Measurements from ENCODE around the gene CLASP1.

CLASP1 gene

GRCh38 chr2:121360566-121361300 is 288.5 kb downstream of the CLASP1 start:
- Histone ChIP-seq H3K4me1 (ENCODE audit: insufficient read depth, low read length) (no peaks in the 10 kb centered on the region), H2AFZ (ENCODE audit: low read depth, low read length) (no peak overlapping the region), H3K36me3 (ENCODE audit: insufficient read depth, low read length) (peaks cover 66% of the 10 kb centered on the region), H3K4me3 (ENCODE audit: low read length) (no peak overlapping the region), H3K9me3 (ENCODE audit: low read length) (no peaks in the 10 kb centered on the region), H3K27me3 (ENCODE audit: insufficient read depth, low read length) (no peaks in the 10 kb centered on the region)

DNA sequence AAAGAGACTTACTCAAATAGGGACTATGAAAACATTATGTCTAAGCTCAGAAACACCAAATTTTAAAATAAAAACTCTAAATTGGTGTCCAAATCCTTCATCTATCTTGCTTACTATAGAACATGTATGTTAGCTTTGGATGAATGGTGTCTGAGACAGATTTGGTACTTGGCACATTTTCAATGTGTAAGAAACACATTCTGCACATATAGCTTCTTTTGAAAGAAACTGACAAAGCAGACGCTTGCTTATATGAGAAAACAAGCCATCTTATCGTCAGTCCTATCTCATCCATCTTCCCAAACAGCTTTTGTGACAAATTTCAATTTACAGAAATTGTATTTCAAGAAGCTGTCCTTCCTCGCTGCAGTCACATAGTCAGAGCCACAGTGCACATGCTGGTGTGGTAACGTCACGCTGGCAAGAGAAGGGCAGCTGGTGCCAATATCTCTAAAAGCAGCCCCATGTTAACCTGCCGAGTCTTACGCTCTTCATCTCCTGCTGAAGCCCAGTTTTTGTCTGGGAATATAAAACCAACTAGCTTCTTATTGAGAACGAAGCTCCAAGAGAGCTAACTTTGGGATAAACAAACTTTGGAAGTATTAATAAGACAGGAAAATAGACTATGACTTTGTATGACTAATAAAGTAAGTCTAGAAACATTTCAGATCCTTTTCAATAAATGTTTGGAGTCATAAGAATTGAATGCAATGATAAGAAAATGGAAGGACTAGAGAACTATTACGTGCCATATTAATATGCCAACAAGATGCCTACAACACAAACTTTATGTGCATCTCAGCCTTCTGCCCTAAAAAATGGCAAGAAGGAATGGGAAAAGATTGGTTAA is 289.3 kb downstream of the CLASP1 start:
- Histone ChIP-seq H3K27me3 (ENCODE audit: insufficient read depth, low read length) (no peaks in the 10 kb centered on the region), H3K4me3 (ENCODE audit: low read length) (no peak overlapping the region), H3K4me1 (ENCODE audit: insufficient read depth, low read length) (no peaks in the 10 kb centered on the region), H3K36me3 (ENCODE audit: insufficient read depth, low read length) (peaks cover 63% of the 10 kb centered on the region), H2AFZ (ENCODE audit: low read depth, low read length) (no peak overlapping the region), H3K9me3 (ENCODE audit: low read length) (no peaks in the 10 kb centered on the region)

- H3K4me1 ChIP-seq (ENCODE audit: insufficient read depth, low read length), result no peaks in the 10 kb centered on the region
- peaks cover 66% of the 10 kb centered on the region for H3K36me3 ChIP-seq (ENCODE audit: insufficient read depth, low read length)
- no peaks in the 10 kb centered on the region for H3K27me3 ChIP-seq (ENCODE audit: insufficient read depth, low read length)
- H2AFZ ChIP-seq (ENCODE audit: low read depth, low read length), result no peak overlapping the region
- H3K9me3 ChIP-seq (ENCODE audit: low read length), result no peaks in the 10 kb centered on the region
- H3K4me3 ChIP-seq (ENCODE audit: low read length), result no peak overlapping the region
These were observed 290.1 kb downstream of the CLASP1 start for GRCh38 chr2:121359170-121359569.

GRCh38 chr2:121358291-121358690 is 291.0 kb downstream of the CLASP1 start:
- Histone ChIP-seq H3K4me3 (ENCODE audit: low read length) (no peak overlapping the region), H3K27me3 (ENCODE audit: insufficient read depth, low read length) (no peaks in the 10 kb centered on the region), H3K9me3 (ENCODE audit: low read length) (no peaks in the 10 kb centered on the region), H2AFZ (ENCODE audit: low read depth, low read length) (no peak overlapping the region), H3K4me1 (ENCODE audit: insufficient read depth, low read length) (no peaks in the 10 kb centered on the region), H3K36me3 (ENCODE audit: insufficient read depth, low read length) (peaks cover 66% of the 10 kb centered on the region)

- no peak overlapping the region for H3K4me3 ChIP-seq (ENCODE audit: low read length)
- no peaks in the 10 kb centered on the region for H3K27me3 ChIP-seq (ENCODE audit: insufficient read depth, low read length)
- no peaks in the 10 kb centered on the region for H3K4me1 ChIP-seq (ENCODE audit: insufficient read depth, low read length)
- no peak overlapping the region for H2AFZ ChIP-seq (ENCODE audit: low read depth, low read length)
- no peaks in the 10 kb centered on the region for H3K9me3 ChIP-seq (ENCODE audit: low read length)
- H3K36me3 ChIP-seq (ENCODE audit: insufficient read depth, low read length), result peaks cover 62% of the 10 kb centered on the region
These were observed 293.1 kb downstream of the CLASP1 start for GRCh38 chr2:121356058-121356640.

- no peaks in the 10 kb centered on the region for H3K27me3 ChIP-seq (ENCODE audit: insufficient read depth, low read length)
- peaks cover 64% of the 10 kb centered on the region for H3K36me3 ChIP-seq (ENCODE audit: insufficient read depth, low read length)
- no peaks in the 10 kb centered on the region for H3K4me1 ChIP-seq (ENCODE audit: insufficient read depth, low read length)
- H3K9me3 ChIP-seq (ENCODE audit: low read length), result no peaks in the 10 kb centered on the region
- H2AFZ ChIP-seq (ENCODE audit: low read depth, low read length), result no peak overlapping the region
- no peak overlapping the region for H3K4me3 ChIP-seq (ENCODE audit: low read length)
These were observed 293.8 kb downstream of the CLASP1 start for GRCh38 chr2:121355488-121355887.

DNA sequence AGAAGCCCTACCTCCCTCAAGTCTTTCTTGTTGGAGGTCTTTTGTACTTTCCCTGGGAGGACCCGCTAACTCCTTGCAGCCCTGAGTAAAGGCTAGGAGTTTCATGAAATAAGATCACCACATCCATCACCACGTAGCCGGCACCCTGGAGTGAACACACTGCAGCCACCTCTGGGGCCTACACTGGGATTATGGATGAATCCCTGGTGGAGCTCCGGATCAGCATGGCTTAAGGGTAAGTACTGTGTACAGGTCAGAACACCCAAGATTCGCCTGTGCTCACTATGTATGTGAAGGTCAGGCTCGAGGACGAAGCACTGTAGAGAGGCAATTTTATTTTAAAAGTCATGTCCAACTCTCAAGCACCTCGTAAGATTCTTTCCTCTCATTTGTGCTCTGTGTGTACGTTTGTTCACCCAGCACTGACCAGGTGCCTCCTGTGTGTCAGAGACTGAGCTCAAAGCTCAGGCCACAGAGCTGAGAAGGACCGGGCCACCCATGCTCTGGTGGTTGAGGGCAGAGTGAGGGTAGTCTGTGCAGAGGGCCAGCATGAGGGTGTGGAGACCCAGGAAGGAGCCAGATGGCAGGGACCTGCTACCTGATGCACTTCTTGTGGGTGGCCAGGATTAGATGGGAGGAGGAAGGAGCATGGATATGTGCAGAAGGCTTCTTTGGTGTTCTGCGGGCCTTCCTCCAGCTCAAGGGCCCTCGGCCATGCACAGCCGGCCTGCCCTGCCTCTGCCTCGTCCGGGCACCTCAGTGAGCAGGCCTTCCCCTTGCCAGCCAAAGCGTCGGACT is 297.5 kb downstream of the CLASP1 start:
- Histone ChIP-seq H3K36me3 (ENCODE audit: insufficient read depth, low read length) (peaks cover 79% of the 10 kb centered on the region), H3K4me3 (ENCODE audit: low read length) (no peak overlapping the region), H2AFZ (ENCODE audit: low read depth, low read length) (no peak overlapping the region), H3K4me1 (ENCODE audit: insufficient read depth, low read length) (no peaks in the 10 kb centered on the region), H3K9me3 (ENCODE audit: low read length) (no peaks in the 10 kb centered on the region), H3K27me3 (ENCODE audit: insufficient read depth, low read length) (no peaks in the 10 kb centered on the region)

GRCh38 chr2:121350890-121351289 is 298.4 kb downstream of the CLASP1 start:
- Histone ChIP-seq H3K9me3 (ENCODE audit: low read length) (no peaks in the 10 kb centered on the region), H2AFZ (ENCODE audit: low read depth, low read length) (no peak overlapping the region), H3K4me3 (ENCODE audit: low read length) (no peak overlapping the region), H3K36me3 (ENCODE audit: insufficient read depth, low read length) (peaks cover 84% of the 10 kb centered on the region), H3K27me3 (ENCODE audit: insufficient read depth, low read length) (no peaks in the 10 kb centered on the region), H3K4me1 (ENCODE audit: insufficient read depth, low read length) (no peaks in the 10 kb centered on the region)

DNA sequence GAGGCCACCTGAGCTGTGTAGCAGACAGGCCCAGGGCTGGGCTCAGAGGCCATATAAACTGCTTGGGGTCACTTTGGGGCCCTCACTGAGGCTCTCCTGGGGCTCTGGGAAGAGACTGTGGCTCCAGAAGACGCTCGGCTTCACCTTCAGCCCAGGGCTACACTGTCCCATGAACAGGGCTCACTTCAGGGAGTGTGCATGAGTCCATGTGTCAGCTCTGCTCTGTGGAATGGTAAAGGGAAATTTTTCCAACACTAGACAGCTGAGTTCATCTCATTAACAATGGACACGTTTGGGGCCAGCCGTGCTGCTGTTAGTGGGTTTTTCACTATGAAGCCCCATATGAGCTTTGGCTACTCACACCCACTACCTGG is 298.9 kb downstream of the CLASP1 start:
- no peaks in the 10 kb centered on the region for H3K27me3 ChIP-seq (ENCODE audit: insufficient read depth, low read length)
- peaks cover 85% of the 10 kb centered on the region for H3K36me3 ChIP-seq (ENCODE audit: insufficient read depth, low read length)
- no peaks in the 10 kb centered on the region for H3K4me1 ChIP-seq (ENCODE audit: insufficient read depth, low read length)
- no peaks in the 10 kb centered on the region for H3K9me3 ChIP-seq (ENCODE audit: low read length)
- H2AFZ ChIP-seq (ENCODE audit: low read depth, low read length), result no peak overlapping the region
- H3K4me3 ChIP-seq (ENCODE audit: low read length), result no peak overlapping the region

DNA sequence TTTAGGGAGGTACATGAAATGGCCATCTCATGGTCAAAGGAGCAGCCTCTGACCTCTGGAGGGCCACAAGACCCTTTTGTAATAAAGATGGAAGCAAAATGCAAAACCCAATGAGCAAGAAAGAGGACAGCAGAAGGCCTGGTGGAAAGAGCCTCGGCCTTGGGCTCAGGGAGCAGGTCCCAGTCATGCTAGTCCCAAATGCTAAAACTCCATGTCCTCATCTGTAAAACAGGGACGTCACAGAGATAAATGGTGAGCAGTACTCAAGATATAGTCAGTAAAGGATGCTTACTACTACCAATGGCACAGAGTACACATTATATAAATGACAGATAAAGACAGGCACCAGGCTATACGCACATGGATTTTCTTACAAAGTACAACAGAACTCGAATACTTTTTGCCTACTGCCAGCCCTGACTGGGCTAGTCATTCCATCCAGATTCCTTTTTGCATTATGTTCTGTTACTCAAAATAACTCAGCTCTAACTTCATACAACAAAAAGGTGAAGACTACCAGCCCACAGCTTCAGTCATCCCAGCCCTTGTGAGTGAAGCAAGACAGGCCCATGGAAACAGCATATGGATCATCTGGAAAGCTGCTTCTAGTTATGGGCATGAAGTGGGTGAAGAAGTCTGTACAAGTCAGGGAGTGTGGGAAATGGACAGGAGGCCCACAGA is 299.4 kb downstream of the CLASP1 start:
- Histone ChIP-seq H3K9me3 (ENCODE audit: low read length) (no peaks in the 10 kb centered on the region), H3K4me1 (ENCODE audit: insufficient read depth, low read length) (no peaks in the 10 kb centered on the region), H3K36me3 (ENCODE audit: insufficient read depth, low read length) (peaks cover 88% of the 10 kb centered on the region), H3K4me3 (ENCODE audit: low read length) (no peak overlapping the region), H3K27me3 (ENCODE audit: insufficient read depth, low read length) (no peaks in the 10 kb centered on the region), H2AFZ (ENCODE audit: low read depth, low read length) (no peak overlapping the region)

GRCh38 chr2:121348128-121348740 is 301.0 kb downstream of the CLASP1 start:
- no peaks in the 10 kb centered on the region for H3K4me1 ChIP-seq (ENCODE audit: insufficient read depth, low read length)
- no peak overlapping the region for H3K4me3 ChIP-seq (ENCODE audit: low read length)
- H3K27me3 ChIP-seq (ENCODE audit: insufficient read depth, low read length), result no peaks in the 10 kb centered on the region
- H3K9me3 ChIP-seq (ENCODE audit: low read length), result no peaks in the 10 kb centered on the region
- no peak overlapping the region for H2AFZ ChIP-seq (ENCODE audit: low read depth, low read length)
- peaks cover 82% of the 10 kb centered on the region for H3K36me3 ChIP-seq (ENCODE audit: insufficient read depth, low read length)

DNA sequence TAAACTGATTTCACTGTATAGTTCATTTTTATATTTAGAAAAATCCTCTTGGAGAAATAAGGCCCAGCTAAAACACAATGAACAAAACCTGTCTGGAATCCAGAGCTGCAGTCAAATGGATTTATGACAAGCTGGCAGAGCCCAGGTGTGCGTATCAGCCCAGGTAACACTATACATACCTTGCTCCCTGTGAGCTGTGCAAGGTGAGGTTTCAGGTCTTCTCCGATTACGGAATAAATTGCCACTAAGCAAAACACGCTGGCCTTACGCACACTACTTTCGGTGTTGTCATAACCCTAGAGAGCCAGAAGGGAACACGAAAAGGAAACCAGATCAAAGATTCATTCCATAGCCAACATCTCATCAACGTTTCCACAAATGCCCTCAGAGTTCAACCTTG is 302.4 kb downstream of the CLASP1 start:
- H3K27me3 ChIP-seq (ENCODE audit: insufficient read depth, low read length), result no peaks in the 10 kb centered on the region
- no peak overlapping the region for H3K4me3 ChIP-seq (ENCODE audit: low read length)
- H3K4me1 ChIP-seq (ENCODE audit: insufficient read depth, low read length), result no peaks in the 10 kb centered on the region
- peaks cover 82% of the 10 kb centered on the region for H3K36me3 ChIP-seq (ENCODE audit: insufficient read depth, low read length)
- no peak overlapping the region for H2AFZ ChIP-seq (ENCODE audit: low read depth, low read length)
- H3K9me3 ChIP-seq (ENCODE audit: low read length), result no peaks in the 10 kb centered on the region
